H9 (cell line): ENCODE results near the gene CD248. TPM values are rescaled to one million over a fixed set of nuclear protein-coding genes. Genes with fewer than 3 reads are reported as not detected.

Experiments
- DNase-seq: peaks from one replicate; pipeline ENCODE4 v3.0.0-alpha.2; 2017
- H2AFZ ChIP-seq: one replicate; pipeline ENCODE4 v1.6.1; 2013; ENCODE audit warnings: mild to moderate bottlenecking, low read length, control low read depth, moderate library complexity
- H2AK5ac ChIP-seq: 2 replicates; pipeline ENCODE4 v1.6.1; 2013; ENCODE audit warnings: low read length, control low read depth, mixed read lengths; ENCODE audit not compliant: insufficient read length
- H2BK120ac ChIP-seq: one replicate; pipeline ENCODE4 v1.6.1; 2013; ENCODE audit warnings: low read depth, mild to moderate bottlenecking, low read length, control low read depth, inconsistent platforms; ENCODE audit not compliant: poor library complexity, severe bottlenecking
- H2BK12ac ChIP-seq: 2 replicates; pipeline ENCODE4 v1.6.1; 2013; ENCODE audit warnings: low read length, control low read depth, mixed read lengths, low read depth; ENCODE audit not compliant: insufficient read length
- H2BK15ac ChIP-seq: 2 replicates; pipeline ENCODE4 v1.6.1; 2013; ENCODE audit warnings: low read depth, low read length, control low read depth
- H2BK20ac ChIP-seq: one replicate; pipeline ENCODE4 v1.6.1; 2013; ENCODE audit warnings: low read depth, mild to moderate bottlenecking, low read length, control low read depth, inconsistent platforms; ENCODE audit not compliant: poor library complexity, severe bottlenecking
- H2BK5ac ChIP-seq: 2 replicates; pipeline ENCODE4 v1.6.1; 2013; ENCODE audit warnings: low read length, control low read depth, mixed read lengths; ENCODE audit not compliant: insufficient read length
- H3K14ac ChIP-seq: 2 replicates; pipeline ENCODE4 v1.6.1; 2013; ENCODE audit warnings: low read length, control low read depth; ENCODE audit not compliant: insufficient read depth
- H3K18ac ChIP-seq: 2 replicates; pipeline ENCODE4 v1.6.1; 2013; ENCODE audit warnings: low read depth, mild to moderate bottlenecking, mixed read lengths, low read length, control low read depth; ENCODE audit not compliant: insufficient read length
- H3K23ac ChIP-seq: 2 replicates; pipeline ENCODE4 v1.6.1; 2013; ENCODE audit warnings: low read length, control low read depth, mixed read lengths, low read depth; ENCODE audit not compliant: insufficient read length
- H3K23me2 ChIP-seq: 2 replicates; pipeline ENCODE4 v1.6.1; 2013; ENCODE audit warnings: low read depth, mild to moderate bottlenecking, mixed read lengths, low read length, control low read depth; ENCODE audit not compliant: insufficient read length, poor library complexity, severe bottlenecking
- H3K27ac ChIP-seq: 2 replicates; pipeline ENCODE4 v1.5.1; 2013; ENCODE audit warnings: low read length, control low read depth, mixed read lengths, low read depth; ENCODE audit not compliant: insufficient read length
- H3K27me3 ChIP-seq: 2 replicates; pipeline ENCODE4 v1.6.1; 2013; ENCODE audit warnings: low read length, control low read depth, inconsistent platforms; ENCODE audit not compliant: insufficient read depth
- H3K4ac ChIP-seq: 2 replicates; pipeline ENCODE4 v1.6.1; 2013; ENCODE audit warnings: low read depth, mild to moderate bottlenecking, control low read depth, inconsistent platforms, low read length, moderate library complexity
- H3K4me1 ChIP-seq: 2 replicates; pipeline ENCODE4 v1.6.1; 2013; ENCODE audit warnings: low read length, control low read depth, inconsistent platforms; ENCODE audit not compliant: insufficient read depth
- H3K4me2 ChIP-seq: 2 replicates; pipeline ENCODE4 v1.6.1; 2013; ENCODE audit warnings: low read length, control low read depth, mixed read lengths; ENCODE audit not compliant: insufficient read length, insufficient read depth
- H3K56ac ChIP-seq: 2 replicates; pipeline ENCODE4 v1.6.1; 2013; ENCODE audit warnings: low read depth, mild to moderate bottlenecking, mixed read lengths, low read length, control low read depth; ENCODE audit not compliant: insufficient read length
- H3K79me1 ChIP-seq: 2 replicates; pipeline ENCODE4 v1.6.1; 2013; ENCODE audit warnings: low read depth, mild to moderate bottlenecking, moderate library complexity, low read length, control low read depth, inconsistent platforms; ENCODE audit not compliant: insufficient read depth, poor library complexity, severe bottlenecking
- H3K79me2 ChIP-seq: 2 replicates; pipeline ENCODE4 v1.6.1; 2013; ENCODE audit warnings: low read length, control low read depth, inconsistent platforms; ENCODE audit not compliant: insufficient read depth
- H3K9ac ChIP-seq: 2 replicates; pipeline ENCODE4 v1.6.1; 2013; ENCODE audit warnings: low read length, control low read depth, mixed read lengths; ENCODE audit not compliant: insufficient read length; ENCODE audit errors: extremely low read depth
- H3K9me3 ChIP-seq: one replicate; pipeline ENCODE4 v1.6.1; 2013; ENCODE audit warnings: low read depth, low read length, inconsistent platforms; ENCODE audit not compliant: control insufficient read depth
- H3T11ph ChIP-seq: one replicate; pipeline ENCODE4 v1.6.1; 2013; ENCODE audit warnings: mild to moderate bottlenecking, low read length, control low read depth, inconsistent platforms
- H4K20me1 ChIP-seq: one replicate; pipeline ENCODE4 v1.6.1; 2013; ENCODE audit not compliant: control insufficient read depth, insufficient read length, insufficient read depth
- H4K5ac ChIP-seq: 2 replicates; pipeline ENCODE4 v1.6.1; 2013; ENCODE audit warnings: low read depth, mild to moderate bottlenecking, mixed read lengths, low read length, control low read depth; ENCODE audit not compliant: insufficient read length
- H4K8ac ChIP-seq: replicated peaks from 2 replicates; pipeline ENCODE4 v1.6.1; 2013; ENCODE audit warnings: low read length, control low read depth, mixed read lengths, low read depth; ENCODE audit not compliant: insufficient read length
- H4K91ac ChIP-seq: 2 replicates; pipeline ENCODE4 v1.6.1; 2013; ENCODE audit warnings: low read depth, mild to moderate bottlenecking, moderate library complexity, mixed read lengths, low read length, control low read depth; ENCODE audit not compliant: insufficient read length
- H3K27ac Mint-ChIP-seq, 3 experiments: 2 replicates in 2 of 3; 3 replicates in 1 of 3; pipeline ENCODE4 v1.8.0; 2020 to 2021; ENCODE audit warnings: mixed read lengths in 3 of 3, mild to moderate bottlenecking in 1 of 3, moderate library complexity in 1 of 3
- H3K27me3 Mint-ChIP-seq: 2 replicates; pipeline ENCODE4 v1.8.0; 2021; ENCODE audit warnings: low read depth, mild to moderate bottlenecking, moderate library complexity, mixed read lengths
- H3K36me3 Mint-ChIP-seq, 3 experiments: 2 replicates in 2 of 3; 3 replicates in 1 of 3; pipeline ENCODE4 v1.8.0; 2020 to 2021; ENCODE audit warnings: low read depth in 3 of 3, mixed read lengths in 3 of 3; ENCODE audit not compliant: insufficient read depth in 1 of 3
- H3K4me1 Mint-ChIP-seq, 2 experiments: 2 replicates each; pipeline ENCODE4 v1.8.0; 2020; ENCODE audit warnings: mixed read lengths in 2 of 2
- H3K4me3 Mint-ChIP-seq, 2 experiments: 2 replicates in 1 of 2; 3 replicates in 1 of 2; pipeline ENCODE4 v1.8.0; 2020 to 2021; ENCODE audit warnings: mild to moderate bottlenecking in 2 of 2, mixed read lengths in 2 of 2, moderate library complexity in 1 of 2
- H3K9me3 Mint-ChIP-seq, 2 experiments: 2 replicates in 1 of 2; 3 replicates in 1 of 2; pipeline ENCODE4 v1.8.0; 2020; ENCODE audit warnings: mild to moderate bottlenecking in 2 of 2, mixed read lengths in 2 of 2, moderate library complexity in 1 of 2
- WGBS: extraction: QIAGEN DNeasy Blood & Tissue Kit; methylation state at CpG from one replicate; pipeline ENCODE4 v1.1.7; 2013; ENCODE audit warnings: missing lambda C conversion rate, low lambda C conversion rate, mixed read lengths; ENCODE audit not compliant: insufficient read length; ENCODE audit errors: extremely low coverage; 5-methylcytosine and 5-hydroxymethylcytosine counted together
- total RNA-seq: library from RNA; stranded (reverse); gene quantifications from 2 replicates; pipeline ENCODE4 v1.2.1, GENCODE V29; 2021
- TF ChIP-seq, protein P1 (sequence below): fragments of 200-600 bp; sonication (generic); conservative IDR thresholded peaks from 3 replicates; pipeline ENCODE4 v1.8.0; 2021; ENCODE audit warnings: antibody characterized with exemption, mild to moderate bottlenecking

Gene CD248
- total RNA-seq, 1 experiment from 2014 or later: 1.5 TPM

DNA sequence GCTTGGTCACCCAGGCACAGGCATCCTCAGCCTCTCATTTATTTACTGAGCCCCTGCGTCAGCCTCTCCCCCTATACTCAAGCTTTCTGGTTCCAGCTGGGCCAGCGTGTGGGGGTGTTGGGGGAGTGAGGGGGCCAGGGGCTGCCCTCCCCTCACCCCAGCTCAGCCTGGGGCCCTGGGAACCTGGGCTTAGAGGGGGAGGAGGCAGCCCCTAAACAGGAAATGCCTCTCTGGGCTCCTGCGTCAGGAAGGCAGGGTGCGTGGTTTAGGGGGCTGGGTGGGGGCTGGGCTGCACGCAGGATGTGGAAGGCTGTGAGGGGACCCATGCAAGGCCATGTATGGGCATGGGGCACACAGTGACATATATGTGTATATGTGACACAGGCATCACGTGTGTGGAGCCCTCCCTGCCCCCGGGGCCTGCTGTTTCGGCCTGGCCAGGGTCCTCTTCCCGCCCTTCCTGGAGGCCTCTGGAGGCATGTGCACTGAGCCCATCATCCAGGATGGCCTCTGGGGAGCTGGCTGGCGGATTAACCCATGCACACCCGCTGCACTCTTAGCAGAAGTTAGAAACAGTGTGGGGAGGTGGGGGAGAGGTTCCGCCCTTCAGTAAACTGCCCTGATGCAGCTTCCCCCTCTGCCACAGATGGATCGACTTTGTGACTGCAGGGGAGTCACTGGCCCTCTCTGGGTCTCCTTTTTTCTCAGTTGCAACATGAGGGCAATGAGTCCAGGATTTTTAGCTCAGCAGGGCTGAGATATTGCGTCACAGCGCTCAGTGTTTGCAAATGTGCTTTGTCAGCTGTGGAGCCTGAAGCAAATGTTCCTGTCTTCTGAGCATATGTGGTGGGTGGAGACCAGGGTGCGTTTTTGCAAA, 1.1 kb upstream of the CD248 start:
- Histone ChIP-seq H3K79me1 (no peaks in the 10 kb centered on the region), H3K27ac (no peak overlapping the region), H2BK5ac (no peak overlapping the region), H2BK12ac (no peak overlapping the region), H3K27me3 (no peaks in the 10 kb centered on the region), H3K9ac (no peak overlapping the region), H4K91ac (no peak overlapping the region), H3K23me2 (peaks cover 2% of the 10 kb centered on the region), H3T11ph (no peak overlapping the region), H4K8ac (no peak overlapping the region), H3K4me1 (peaks cover 2% of the 10 kb centered on the region; the same call in 1 of the 2 replicates), H2BK20ac (no peak overlapping the region), H2AFZ (no peak overlapping the region), H2BK15ac (no peak overlapping the region), H4K5ac (no peak overlapping the region), H3K23ac (no peak overlapping the region), H3K14ac (no peak overlapping the region; the same call in 1 of the 2 replicates), H3K56ac (no peak overlapping the region), H3K18ac (peak overlapping the region; percentile 69), H3K4me2 (peak overlapping the region; percentile 7), H2AK5ac (no peak overlapping the region), H3K4ac (no peak overlapping the region), H3K79me2 (no peaks in the 10 kb centered on the region), H4K20me1 (no peaks in the 10 kb centered on the region), H3K9me3 (no peaks in the 10 kb centered on the region), H2BK120ac (no peak overlapping the region)
- Mint-ChIP-seq H3K9me3 (peaks cover 14 to 20% of the 10 kb centered on the region in 2 experiments), H3K27me3 (peaks cover 29% of the 10 kb centered on the region), H3K4me3 (peak overlapping the region; percentile 42 to 69; a peak in 3 of 5 replicates), H3K27ac (peak overlapping the region in 2 of 3 experiments; percentile 70 to 83; a peak in 1 of 7 replicates), H3K4me1 (peaks cover 23 to 31% of the 10 kb centered on the region in 2 experiments), H3K36me3 (peaks cover 8 to 18% (median 16%) of the 10 kb centered on the region in 3 experiments)
- TF ChIP-seq, protein P1, sequence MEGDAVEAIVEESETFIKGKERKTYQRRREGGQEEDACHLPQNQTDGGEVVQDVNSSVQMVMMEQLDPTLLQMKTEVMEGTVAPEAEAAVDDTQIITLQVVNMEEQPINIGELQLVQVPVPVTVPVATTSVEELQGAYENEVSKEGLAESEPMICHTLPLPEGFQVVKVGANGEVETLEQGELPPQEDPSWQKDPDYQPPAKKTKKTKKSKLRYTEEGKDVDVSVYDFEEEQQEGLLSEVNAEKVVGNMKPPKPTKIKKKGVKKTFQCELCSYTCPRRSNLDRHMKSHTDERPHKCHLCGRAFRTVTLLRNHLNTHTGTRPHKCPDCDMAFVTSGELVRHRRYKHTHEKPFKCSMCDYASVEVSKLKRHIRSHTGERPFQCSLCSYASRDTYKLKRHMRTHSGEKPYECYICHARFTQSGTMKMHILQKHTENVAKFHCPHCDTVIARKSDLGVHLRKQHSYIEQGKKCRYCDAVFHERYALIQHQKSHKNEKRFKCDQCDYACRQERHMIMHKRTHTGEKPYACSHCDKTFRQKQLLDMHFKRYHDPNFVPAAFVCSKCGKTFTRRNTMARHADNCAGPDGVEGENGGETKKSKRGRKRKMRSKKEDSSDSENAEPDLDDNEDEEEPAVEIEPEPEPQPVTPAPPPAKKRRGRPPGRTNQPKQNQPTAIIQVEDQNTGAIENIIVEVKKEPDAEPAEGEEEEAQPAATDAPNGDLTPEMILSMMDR: no peak
- peak; percentile 66 for DNase-seq
- WGBS: no CpG with 5 or more reads among the region's 16 CpGs
